ENCODE results near the gene LPP. TPM values are rescaled to one million over a fixed set of nuclear protein-coding genes. Genes with fewer than 3 reads are reported as not detected.

LPP gene
- total RNA-seq, 1 donor from 2014 or later = 96.7 TPM

DNA sequence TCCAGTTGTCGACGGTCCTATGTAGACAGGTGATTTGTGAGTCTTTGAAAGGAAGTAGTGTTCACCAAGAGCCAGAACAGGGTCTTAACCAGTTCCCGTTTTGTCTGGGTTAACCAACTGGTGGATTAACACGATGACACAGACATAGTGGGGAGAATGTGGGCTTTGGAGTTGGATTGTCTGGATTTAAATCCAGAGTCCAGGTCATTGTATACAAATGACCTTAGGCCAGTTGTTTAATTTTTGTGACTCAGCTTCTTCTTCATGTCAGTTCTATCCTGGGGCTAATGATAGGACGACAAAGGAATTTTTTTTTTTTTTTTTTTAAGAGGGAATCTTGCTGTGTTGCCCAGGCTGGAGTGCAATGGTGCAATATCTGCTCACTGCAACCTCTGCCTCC, 126.7 kb downstream of the LPP start:
- Mint-ChIP-seq H3K4me3 (no peak overlapping the region), H3K4me1 (ENCODE audit: unreplicated experiment) (peaks cover 52% of the 10 kb centered on the region), H3K9me3 (peaks cover 5% of the 10 kb centered on the region), H3K27me3 (no peaks in the 10 kb centered on the region), H3K36me3 (peaks cover 30% of the 10 kb centered on the region), H3K27ac (no peak overlapping the region)
- DNase-seq (ENCODE audit: extremely low spot score, unreplicated experiment) = no peak
- TF ChIP-seq, protein P1, sequence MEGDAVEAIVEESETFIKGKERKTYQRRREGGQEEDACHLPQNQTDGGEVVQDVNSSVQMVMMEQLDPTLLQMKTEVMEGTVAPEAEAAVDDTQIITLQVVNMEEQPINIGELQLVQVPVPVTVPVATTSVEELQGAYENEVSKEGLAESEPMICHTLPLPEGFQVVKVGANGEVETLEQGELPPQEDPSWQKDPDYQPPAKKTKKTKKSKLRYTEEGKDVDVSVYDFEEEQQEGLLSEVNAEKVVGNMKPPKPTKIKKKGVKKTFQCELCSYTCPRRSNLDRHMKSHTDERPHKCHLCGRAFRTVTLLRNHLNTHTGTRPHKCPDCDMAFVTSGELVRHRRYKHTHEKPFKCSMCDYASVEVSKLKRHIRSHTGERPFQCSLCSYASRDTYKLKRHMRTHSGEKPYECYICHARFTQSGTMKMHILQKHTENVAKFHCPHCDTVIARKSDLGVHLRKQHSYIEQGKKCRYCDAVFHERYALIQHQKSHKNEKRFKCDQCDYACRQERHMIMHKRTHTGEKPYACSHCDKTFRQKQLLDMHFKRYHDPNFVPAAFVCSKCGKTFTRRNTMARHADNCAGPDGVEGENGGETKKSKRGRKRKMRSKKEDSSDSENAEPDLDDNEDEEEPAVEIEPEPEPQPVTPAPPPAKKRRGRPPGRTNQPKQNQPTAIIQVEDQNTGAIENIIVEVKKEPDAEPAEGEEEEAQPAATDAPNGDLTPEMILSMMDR (conservative IDR thresholded peaks at IDR 0.05) = no peak

DNA sequence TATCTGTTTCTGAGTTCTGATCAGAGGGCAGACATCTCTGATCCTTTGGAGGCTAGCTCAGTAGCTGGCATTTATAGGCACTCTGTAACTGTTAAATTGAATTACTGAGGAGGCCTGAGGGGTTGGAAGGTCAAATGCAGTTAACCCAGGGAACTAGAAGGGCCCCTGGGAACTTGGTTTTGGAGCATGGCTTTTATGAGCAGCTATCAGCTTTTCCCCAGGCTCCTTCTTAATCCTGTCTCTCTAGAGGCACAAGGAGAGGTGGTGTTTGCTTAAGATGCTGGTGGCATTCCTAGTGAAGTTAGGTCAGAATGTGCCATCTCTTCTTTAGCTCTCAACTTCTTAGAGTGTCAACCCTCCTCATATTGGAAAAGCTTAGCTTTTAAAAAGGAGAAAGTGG, 128.9 kb downstream of the LPP start:
- H3K27ac Mint-ChIP-seq = peak overlapping the region; percentile 63
- H3K36me3 Mint-ChIP-seq = peaks cover 24% of the 10 kb centered on the region
- peaks cover 5% of the 10 kb centered on the region for H3K9me3 Mint-ChIP-seq
- H3K27me3 Mint-ChIP-seq = no peaks in the 10 kb centered on the region
- H3K4me3 Mint-ChIP-seq = no peak overlapping the region
- TF ChIP-seq, protein P1 (conservative IDR thresholded peaks at IDR 0.05) = no peak
- H3K4me1 Mint-ChIP-seq (ENCODE audit: unreplicated experiment) = peaks cover 49% of the 10 kb centered on the region
- no peak for DNase-seq (ENCODE audit: extremely low spot score, unreplicated experiment)

DNA sequence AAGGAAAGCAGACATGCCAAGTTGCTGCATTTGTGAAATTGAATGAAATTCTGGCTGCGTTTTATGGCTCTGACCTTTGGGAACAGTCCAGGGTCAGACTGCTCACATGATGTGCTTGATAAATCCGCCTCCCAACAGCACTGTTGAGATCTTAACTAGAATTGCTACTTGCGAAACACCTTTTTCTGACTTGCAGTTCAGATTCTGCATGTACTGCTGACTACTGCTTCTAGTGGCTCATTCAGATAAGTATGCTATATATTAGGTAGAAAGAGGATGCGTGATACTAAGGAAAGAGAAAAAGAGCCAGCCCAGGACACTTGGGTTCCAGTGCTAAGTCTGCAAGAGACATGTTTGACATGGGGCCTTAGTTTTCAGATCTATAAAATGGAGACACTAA, 129.4 kb downstream of the LPP start:
- TF ChIP-seq, protein P1 (conservative IDR thresholded peaks at IDR 0.05) = no peak
- Mint-ChIP-seq H3K4me1 (ENCODE audit: unreplicated experiment) (peaks cover 49% of the 10 kb centered on the region), H3K9me3 (peaks cover 5% of the 10 kb centered on the region), H3K4me3 (no peak overlapping the region), H3K27me3 (no peaks in the 10 kb centered on the region), H3K27ac (peak overlapping the region; percentile 63), H3K36me3 (peaks cover 19% of the 10 kb centered on the region)
- DNase-seq (ENCODE audit: extremely low spot score, unreplicated experiment) = no peak

DNA sequence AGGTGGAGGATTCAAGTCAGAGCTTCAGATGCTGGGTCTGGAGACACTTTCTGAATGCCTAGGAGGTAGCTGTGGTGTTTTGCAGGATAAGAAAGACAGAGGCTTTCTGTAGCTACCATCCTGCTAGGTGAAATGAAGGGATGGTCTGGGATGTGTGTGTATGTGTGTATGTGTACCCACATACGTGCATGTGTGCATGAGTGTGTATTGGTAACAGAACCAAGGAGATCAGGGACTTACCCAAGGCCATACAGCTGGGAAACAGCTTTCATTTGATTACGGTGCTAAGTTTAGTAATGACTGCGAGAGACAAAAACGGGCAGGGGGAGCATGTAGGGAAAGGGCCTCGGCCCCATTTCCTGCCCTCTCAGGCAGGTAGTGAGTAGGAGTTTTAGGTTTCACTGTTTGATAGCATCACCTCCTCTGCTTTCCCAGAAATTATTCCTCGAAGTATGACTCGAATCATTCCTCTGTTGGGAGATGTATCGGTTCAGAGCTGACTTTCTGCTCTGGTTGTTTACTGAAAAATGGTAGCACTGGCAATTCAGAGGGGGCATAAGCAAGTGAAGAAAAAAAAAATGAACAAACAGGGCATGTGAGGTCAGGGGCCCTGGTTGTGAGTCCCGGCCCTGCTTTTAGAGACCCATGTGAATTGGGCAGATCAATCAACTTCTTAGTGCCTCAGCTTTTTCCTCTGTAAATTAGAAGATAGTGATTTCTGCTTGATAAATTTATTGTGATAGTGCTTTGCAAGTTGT, 130.7 kb downstream of the LPP start:
- H3K4me1 Mint-ChIP-seq (ENCODE audit: unreplicated experiment) = peaks cover 43% of the 10 kb centered on the region

DNA sequence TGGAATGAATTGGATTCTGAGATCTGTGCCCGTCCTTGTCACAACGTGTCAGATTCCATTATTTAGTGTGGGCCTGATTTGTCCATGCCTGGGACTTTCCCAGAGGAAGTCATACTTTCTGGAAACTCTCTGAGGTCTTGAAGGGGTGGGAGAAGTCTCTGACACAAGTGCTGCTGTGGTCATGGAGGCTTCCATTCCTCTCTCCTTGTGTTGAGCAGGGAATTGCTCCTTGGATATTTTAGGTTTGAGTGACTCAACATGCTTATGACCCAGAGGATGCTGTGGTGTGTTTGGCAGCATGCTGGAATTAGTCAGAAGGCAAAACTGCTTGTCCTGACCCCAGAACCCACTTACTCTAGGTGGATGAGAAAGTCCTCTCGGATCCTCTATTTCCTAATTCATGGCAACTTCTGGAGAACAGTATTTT, 132.1 kb downstream of the LPP start:
- H3K4me3 Mint-ChIP-seq = no peak overlapping the region
- TF ChIP-seq, protein P1 (conservative IDR thresholded peaks at IDR 0.05) = no peak
- no peaks in the 10 kb centered on the region for H3K27me3 Mint-ChIP-seq
- DNase-seq (ENCODE audit: extremely low spot score, unreplicated experiment) = no peak
- no peaks in the 10 kb centered on the region for H3K9me3 Mint-ChIP-seq
- peaks cover 36% of the 10 kb centered on the region for H3K4me1 Mint-ChIP-seq (ENCODE audit: unreplicated experiment)
- no peak overlapping the region for H3K27ac Mint-ChIP-seq
- peaks cover 20% of the 10 kb centered on the region for H3K36me3 Mint-ChIP-seq

More for the DNA sequence above, 130.7 kb downstream of the LPP start:
- TF ChIP-seq, protein P1 (conservative IDR thresholded peaks at IDR 0.05) = no peak
- peak overlapping the region; percentile 7 for H3K27ac Mint-ChIP-seq
- H3K36me3 Mint-ChIP-seq = peaks cover 16% of the 10 kb centered on the region
- no peak overlapping the region for H3K4me3 Mint-ChIP-seq
- DNase-seq (ENCODE audit: extremely low spot score, unreplicated experiment) = no peak
- H3K9me3 Mint-ChIP-seq = peaks cover 5% of the 10 kb centered on the region
- no peaks in the 10 kb centered on the region for H3K27me3 Mint-ChIP-seq

Data from type B pancreatic cell (in vitro differentiated cells).